ENCODE results near the gene MUC2. TPM values are rescaled to one million over a fixed set of nuclear protein-coding genes. Genes with fewer than 3 reads are reported as not detected.

MUC2 gene
- under 1 TPM in 1 of 2 donors, not detected in 1; under 0.01 TPM for total RNA-seq

GRCh38 chr11:1074244-1075221 lies at the start of gene MUC2:
MUC2 (plus strand) TSS chr11:1074874.
- TF ChIP-seq CTCF (IDR thresholded peaks at IDR 0.05) = no peak
- no peak for TF ChIP-seq POLR2A (IDR thresholded peaks at IDR 0.05)
- 81 to 90% methylated on average over 7 to 27 of the region's 32 CpGs for WGBS, 2 donors
- DNase-seq (peak in 2 of 4 donors; percentile 9 to 11), ATAC-seq (no peak)
- Histone ChIP-seq H3K36me3 (replicated peaks in 1 of 2; ENCODE audit: insufficient read depth in 1 of 2, low read depth in 2 of 2) (no peaks in the 10 kb centered on the region), H3K9me3 (no peaks in the 10 kb centered on the region), H3K27ac (peak within 1 kb of the TSS in 3 of 4 donors; percentile 47 to 77 (median 67)), H3K4me1 (peaks cover 15% of the 10 kb centered on the region), H3K27me3 (no peaks in the 10 kb centered on the region), H3K4me3 (no peak within 1 kb of the TSS)
- intact Hi-C loops (cut with DNase I) = no loop called here

GRCh38 chr11:1025410-1026162 lies 49.1 kb upstream of the MUC2 start:
- WGBS, 2 donors = 85 to 89% methylated on average over 23 to 25 of the region's 35 CpGs
- Histone ChIP-seq H3K36me3 (replicated peaks in 1 of 2; ENCODE audit: insufficient read depth in 1 of 2, low read depth in 2 of 2) (peaks cover 0 to 3% of the 10 kb centered on the region in 2 donors), H3K27me3 (no peaks in the 10 kb centered on the region), H3K4me1 (no peaks in the 10 kb centered on the region), H3K27ac (no peak overlapping the region), H3K9me3 (no peaks in the 10 kb centered on the region), H3K4me3 (no peak overlapping the region)
- TF ChIP-seq POLR2A (IDR thresholded peaks at IDR 0.05) (no peak), CTCF (IDR thresholded peaks at IDR 0.05) (no peak)
- intact Hi-C loops (cut with DNase I) = no loop called here
- ATAC-seq (no peak), DNase-seq (no peak)

- Histone ChIP-seq H3K4me3 (no peak overlapping the region), H3K9me3 (no peaks in the 10 kb centered on the region), H3K27me3 (no peaks in the 10 kb centered on the region), H3K27ac (no peak overlapping the region), H3K4me1 (no peaks in the 10 kb centered on the region), H3K36me3 (replicated peaks in 1 of 2; ENCODE audit: insufficient read depth in 1 of 2, low read depth in 2 of 2) (peaks cover 0 to 3% of the 10 kb centered on the region in 2 donors)
- 90 to 93% methylated on average over 6 to 14 of the region's 14 CpGs for WGBS, 2 donors
- ATAC-seq = no peak
- DNase-seq = no peak
- TF ChIP-seq CTCF (IDR thresholded peaks at IDR 0.05) (no peak), POLR2A (IDR thresholded peaks at IDR 0.05) (no peak)
- intact Hi-C loops (cut with DNase I) = no loop called here
These were observed 48.6 kb upstream of the MUC2 start for GRCh38 chr11:1026163-1026450.

GRCh38 chr11:1026641-1027482 lies 47.8 kb upstream of the MUC2 start:
- Histone ChIP-seq H3K36me3 (replicated peaks in 1 of 2; ENCODE audit: insufficient read depth in 1 of 2, low read depth in 2 of 2) (peaks cover 0 to 3% of the 10 kb centered on the region in 2 donors), H3K9me3 (no peaks in the 10 kb centered on the region), H3K4me3 (no peak overlapping the region), H3K27ac (no peak overlapping the region), H3K4me1 (no peaks in the 10 kb centered on the region), H3K27me3 (no peaks in the 10 kb centered on the region)
- intact Hi-C loops (cut with DNase I) = no loop called here
- 90 to 91% methylated on average over 17 to 40 of the region's 46 CpGs for WGBS, 2 donors
- no peak for ATAC-seq
- DNase-seq = no peak
- TF ChIP-seq CTCF (IDR thresholded peaks at IDR 0.05) = no peak
- TF ChIP-seq POLR2A (IDR thresholded peaks at IDR 0.05) = no peak
